GM19025 (cell line): ENCODE results near the gene TMEM243.
"Not testable (repeated sequence)": the region's sequence is repeated elsewhere in the genome, so short reads cannot be mapped to it uniquely, and the experiment has no call there.

ENCODE experiments used
- ATAC-seq: cut with Tn5 transposase; IDR thresholded peaks from one replicate; pipeline ENCODE4 v1.9.1; 2021; ENCODE audit warnings: mild to moderate bottlenecking, low read depth, moderate library complexity; ENCODE audit not compliant: unreplicated experiment

The TMEM243 gene

GRCh38 chr7:87213252-87213651 lies 6.3 kb downstream of the TMEM243 start:
- no peak for ATAC-seq

- no peak for ATAC-seq
Observed at GRCh38 chr7:87212498-87212897, 7.0 kb downstream of the TMEM243 start.

- ATAC-seq = no peak
Observed at GRCh38 chr7:87210506-87210905, 9.0 kb downstream of the TMEM243 start.

- no peak for ATAC-seq
Observed at GRCh38 chr7:87209295-87209924, 10.1 kb downstream of the TMEM243 start.

- no peak for ATAC-seq
Observed at GRCh38 chr7:87206361-87206760, 13.2 kb downstream of the TMEM243 start.

- not testable (repeated sequence) for ATAC-seq
Observed at GRCh38 chr7:87205701-87206100, 13.8 kb downstream of the TMEM243 start.

- ATAC-seq = no peak
Observed at GRCh38 chr7:87204933-87205332, 14.6 kb downstream of the TMEM243 start.

GRCh38 chr7:87203929-87204328 lies 15.6 kb downstream of the TMEM243 start:
- not testable (repeated sequence) for ATAC-seq

- peak; percentile 45 for ATAC-seq
Observed at GRCh38 chr7:87202705-87203104, 16.8 kb downstream of the TMEM243 start.

- ATAC-seq = no peak
Observed at GRCh38 chr7:87202208-87202607, 17.3 kb downstream of the TMEM243 start.

GRCh38 chr7:87199700-87200450 lies 19.7 kb downstream of the TMEM243 start:
- no peak for ATAC-seq

- ATAC-seq = no peak
Observed at GRCh38 chr7:87199241-87199640, 20.3 kb downstream of the TMEM243 start.

GRCh38 chr7:87193912-87194311 lies 25.6 kb downstream of the TMEM243 start:
- ATAC-seq = no peak

- no peak for ATAC-seq
Observed at GRCh38 chr7:87192784-87193487, 26.6 kb downstream of the TMEM243 start.

- ATAC-seq = no peak
Observed at GRCh38 chr7:87190783-87191182, 28.7 kb downstream of the TMEM243 start.

GRCh38 chr7:87188930-87189329 lies 30.6 kb downstream of the TMEM243 start:
- no peak for ATAC-seq

- no peak for ATAC-seq
Observed at GRCh38 chr7:87187120-87187519, 32.4 kb downstream of the TMEM243 start.

- ATAC-seq = no peak
Observed at GRCh38 chr7:87179180-87179579, 40.4 kb downstream of the TMEM243 start.

GRCh38 chr7:87178320-87178719 lies 41.2 kb downstream of the TMEM243 start:
- ATAC-seq = no peak

- no peak for ATAC-seq
Observed at GRCh38 chr7:87173471-87173870, 46.1 kb downstream of the TMEM243 start.

GRCh38 chr7:87171282-87171934 lies 48.1 kb downstream of the TMEM243 start:
- ATAC-seq = no peak
